Renal pelvis (tissue), 4 donors: ENCODE data around the gene TNC. TPM values are rescaled to one million over a fixed set of nuclear protein-coding genes. Genes with fewer than 3 reads are reported as not detected.
A peak's percentile ranks its signal among the peaks of the same experiment; 100 is the strongest.

Source experiments
- DNase-seq: peaks from one replicate; pipeline ENCODE4 v3.0.0-alpha.2; 2013
- polyA plus RNA-seq, 3 donors: library from polyadenylated mRNA; unstranded; fragments of 120-200 nt; gene quantifications; one replicate each; pipeline ENCODE4 v1.2.1, GENCODE V29; 2013; ENCODE audit not compliant: insufficient read length in 3 of 3

The TNC gene
- polyA plus RNA-seq, 3 donors: 326 to 403 (median 331) TPM

DNA sequence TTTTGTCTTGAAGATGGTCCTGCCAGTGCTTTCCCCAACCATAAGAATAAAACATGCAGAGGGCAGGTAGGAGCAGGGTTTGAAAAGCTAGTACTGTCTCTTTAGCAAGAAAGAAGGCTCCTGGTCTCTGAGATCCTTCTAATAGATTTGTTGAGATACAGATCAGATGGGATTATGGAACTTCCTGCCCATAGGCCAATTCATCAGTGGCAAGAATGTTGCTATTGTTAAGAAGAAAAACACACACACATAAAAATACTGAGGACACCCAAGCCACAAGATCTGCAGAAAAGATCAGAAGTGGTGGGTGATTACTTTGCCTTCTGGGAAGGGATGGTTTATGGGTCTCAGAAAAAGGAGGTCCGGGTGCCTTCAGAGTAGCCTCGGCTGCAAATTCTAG is 59.8 kb downstream of the TNC start:
- no peak for DNase-seq

DNA sequence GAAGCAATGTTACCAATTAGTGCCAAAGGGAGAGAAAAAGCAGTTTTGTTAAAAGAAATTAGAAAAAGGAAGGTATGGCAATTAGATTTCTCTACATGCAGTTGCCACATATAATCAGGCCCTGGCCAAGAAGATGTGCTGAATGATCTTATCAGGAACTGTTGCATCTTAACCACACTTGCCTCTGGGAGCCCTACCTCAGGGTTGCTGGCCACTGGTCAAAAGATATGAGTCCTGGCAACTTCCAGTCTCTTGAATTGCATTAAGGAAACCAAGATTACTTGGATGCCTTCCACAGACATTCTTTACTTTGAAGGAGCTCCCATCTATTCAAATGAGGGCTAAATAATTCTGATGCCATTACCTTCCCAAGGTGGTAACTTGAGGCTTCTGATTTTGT is 60.4 kb downstream of the TNC start:
- DNase-seq: no peak

DNA sequence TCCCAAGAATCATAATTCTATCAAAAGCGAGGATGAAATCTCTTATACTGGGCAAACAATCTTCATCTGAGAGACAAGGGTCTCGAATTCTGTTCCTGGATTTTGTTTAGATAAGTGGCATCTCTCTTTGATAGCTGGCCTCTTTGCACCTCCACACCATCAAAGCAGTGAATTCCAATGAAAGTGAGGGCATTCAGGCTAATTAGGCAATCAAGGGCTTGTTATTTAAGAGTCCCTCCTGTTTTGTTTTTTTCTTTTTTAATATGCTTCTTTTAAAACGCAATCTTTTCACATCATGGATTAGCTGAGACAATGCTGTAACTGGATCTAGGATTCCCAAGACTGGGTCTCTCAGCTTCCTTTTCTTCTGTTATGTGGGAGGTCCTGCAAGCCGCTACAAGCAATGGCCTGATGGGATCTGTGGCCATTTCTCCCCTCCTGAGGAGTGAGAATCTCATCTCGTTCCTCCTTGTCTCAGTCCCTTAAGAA is 67.9 kb downstream of the TNC start:
- DNase-seq: no peak

DNA sequence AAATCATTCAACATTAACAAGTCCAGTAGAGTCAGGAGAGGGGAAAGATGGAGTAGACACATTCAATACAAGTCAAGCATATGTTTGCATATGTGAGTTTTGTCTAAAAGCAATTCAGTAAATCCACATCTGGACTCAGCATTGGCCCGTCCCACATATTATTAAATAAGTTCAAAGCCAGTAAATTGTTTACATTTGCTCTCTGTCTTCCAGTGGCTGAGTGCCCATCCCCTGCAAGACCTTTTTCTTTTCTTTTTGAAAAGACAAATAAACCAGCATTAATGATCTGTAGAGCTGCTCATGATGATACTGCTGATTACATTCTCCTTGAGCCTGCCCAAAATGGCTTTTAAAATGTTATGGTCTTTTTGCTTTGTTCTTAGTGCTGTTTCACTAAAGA is 71.1 kb downstream of the TNC start:
- DNase-seq: no peak

DNA sequence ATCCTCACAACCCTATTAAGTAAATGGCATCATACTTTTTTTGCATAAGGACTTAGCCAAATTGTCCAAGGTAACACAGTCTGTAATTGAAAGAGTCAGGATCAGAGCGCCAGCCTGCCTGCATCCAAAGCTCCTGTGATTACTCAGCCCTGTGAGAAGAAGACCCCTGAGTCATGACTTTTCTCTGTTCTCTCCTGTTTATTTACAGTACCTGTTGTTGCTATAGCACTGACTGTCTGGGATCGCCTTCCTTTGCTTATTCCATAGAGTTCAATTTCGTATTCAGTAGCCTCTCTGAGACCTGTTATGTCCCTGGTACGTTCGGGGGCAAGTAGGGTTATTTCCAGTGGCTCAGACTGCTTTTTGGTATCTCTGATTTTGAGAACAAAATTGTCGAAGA is 71.8 kb downstream of the TNC start:
- no peak for DNase-seq

DNA sequence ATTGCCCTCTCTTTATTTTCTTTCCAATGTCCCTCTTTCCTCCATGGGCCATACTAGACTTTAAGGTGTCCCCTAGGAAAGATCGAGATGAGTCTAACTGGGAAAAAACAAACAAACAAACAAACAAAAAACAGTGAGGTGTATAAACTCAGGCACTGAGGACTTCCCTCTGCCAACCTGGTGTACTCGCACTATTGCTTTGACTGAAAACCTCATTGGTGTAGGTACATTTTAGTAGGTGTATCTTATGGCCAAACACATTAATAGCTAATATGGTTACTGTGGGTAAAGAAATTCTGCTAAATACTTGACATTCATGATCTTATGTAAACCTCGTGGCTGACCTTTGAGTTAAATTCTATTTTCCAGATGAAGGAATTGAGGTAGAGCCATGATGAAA is 74.3 kb downstream of the TNC start:
- no peak for DNase-seq

DNA sequence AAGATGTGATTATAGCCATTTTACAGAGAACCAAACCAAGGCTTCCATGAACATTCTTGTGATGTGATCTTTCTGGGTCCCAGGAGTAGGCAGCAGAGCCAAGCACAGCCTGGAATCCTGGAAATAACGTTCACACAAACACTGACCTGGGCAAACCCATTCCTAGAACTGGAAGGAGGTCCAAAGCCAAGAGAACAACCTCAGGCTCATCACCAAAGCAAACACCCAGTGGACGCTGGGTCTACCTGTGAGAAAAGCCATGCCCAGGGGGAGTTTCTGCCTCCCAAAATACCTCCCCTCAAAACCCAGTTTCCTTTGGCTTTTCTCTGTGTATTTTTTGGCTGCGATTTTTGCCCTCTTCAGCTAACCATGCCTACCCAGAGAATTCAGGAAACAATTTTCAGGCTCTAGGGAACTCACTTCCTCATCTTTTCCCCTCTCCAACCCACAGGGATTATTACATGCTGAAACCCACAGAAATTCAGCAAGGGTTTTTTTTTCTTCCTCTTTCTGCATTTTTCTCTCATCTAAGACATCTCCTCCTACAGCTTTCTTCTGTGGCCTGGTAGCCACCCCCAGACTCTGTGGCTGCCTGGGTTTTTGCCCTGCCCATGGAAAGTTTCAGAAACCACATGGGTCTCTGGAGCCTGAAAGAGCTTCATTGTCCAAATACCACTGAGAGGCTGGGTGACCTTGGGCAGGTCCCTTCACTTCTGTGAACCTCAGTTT is 75.0 kb downstream of the TNC start:
- no peak for DNase-seq

DNA sequence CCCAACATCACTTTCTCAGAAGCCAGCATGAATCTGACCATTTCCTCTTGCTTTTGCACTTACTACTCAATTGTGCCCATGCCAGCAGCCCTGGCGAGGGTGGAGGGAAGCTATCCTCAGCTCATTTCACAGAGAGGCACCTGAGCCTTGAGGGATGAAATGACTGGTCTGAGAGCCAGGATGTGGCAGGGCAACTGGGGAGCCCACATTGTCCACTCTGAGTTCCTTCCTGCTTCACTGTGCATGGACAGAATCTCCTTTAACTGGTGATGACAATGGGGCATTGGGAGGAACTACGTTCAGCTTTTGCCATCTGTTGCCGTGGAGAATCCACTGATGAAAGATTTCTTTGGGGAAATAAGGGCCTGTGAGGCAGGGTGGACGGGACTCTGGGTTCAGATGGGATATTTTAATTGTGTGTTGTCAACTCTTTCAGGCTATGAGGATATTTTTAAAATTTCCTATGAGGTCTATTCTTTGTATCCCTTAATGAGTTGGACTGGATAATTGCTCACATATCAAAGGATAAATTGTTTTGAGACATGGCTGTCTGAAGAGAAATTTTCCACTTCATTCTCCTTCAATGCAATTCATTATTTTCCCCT is 78.3 kb downstream of the TNC start:
- no peak for DNase-seq

DNA sequence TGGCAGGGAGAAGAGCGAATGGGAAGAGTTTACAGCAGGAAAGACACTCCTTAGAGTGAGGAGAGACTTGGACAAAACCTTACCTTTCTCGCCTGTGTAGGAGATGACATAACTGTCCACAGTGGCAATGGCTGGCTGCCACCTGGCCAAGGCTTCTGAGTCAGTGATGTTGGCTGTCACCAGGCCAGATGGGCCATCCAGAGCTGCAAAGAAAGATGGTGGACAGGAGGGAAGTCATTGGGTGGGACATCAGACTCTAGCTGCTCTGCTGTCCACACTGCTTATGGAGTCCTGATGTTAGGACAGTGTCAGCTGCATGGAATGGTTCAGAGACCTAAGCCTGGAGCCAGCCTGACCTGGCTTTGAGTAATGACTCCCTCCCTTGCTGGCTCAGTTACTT is 79.8 kb downstream of the TNC start:
- DNase-seq: no peak

DNA sequence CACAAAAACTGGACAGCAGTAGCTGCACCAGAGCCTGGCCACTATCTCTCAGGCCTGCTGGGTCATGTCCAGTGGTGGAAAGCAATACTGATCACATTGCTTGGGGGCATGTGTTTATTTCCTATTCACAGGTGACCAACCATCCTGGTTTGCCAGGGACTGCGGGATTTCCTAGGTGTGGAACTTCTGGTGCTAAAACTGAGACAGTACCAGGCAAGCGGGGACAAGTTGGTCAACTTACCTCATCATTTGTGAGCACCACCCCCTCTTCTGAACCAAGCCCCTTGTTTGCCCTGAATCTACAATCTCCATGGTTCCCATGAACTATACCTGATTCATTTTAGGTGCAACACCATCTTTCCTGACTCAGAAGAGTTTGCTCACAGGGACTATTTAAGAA is 81.3 kb downstream of the TNC start:
- no peak for DNase-seq

DNA sequence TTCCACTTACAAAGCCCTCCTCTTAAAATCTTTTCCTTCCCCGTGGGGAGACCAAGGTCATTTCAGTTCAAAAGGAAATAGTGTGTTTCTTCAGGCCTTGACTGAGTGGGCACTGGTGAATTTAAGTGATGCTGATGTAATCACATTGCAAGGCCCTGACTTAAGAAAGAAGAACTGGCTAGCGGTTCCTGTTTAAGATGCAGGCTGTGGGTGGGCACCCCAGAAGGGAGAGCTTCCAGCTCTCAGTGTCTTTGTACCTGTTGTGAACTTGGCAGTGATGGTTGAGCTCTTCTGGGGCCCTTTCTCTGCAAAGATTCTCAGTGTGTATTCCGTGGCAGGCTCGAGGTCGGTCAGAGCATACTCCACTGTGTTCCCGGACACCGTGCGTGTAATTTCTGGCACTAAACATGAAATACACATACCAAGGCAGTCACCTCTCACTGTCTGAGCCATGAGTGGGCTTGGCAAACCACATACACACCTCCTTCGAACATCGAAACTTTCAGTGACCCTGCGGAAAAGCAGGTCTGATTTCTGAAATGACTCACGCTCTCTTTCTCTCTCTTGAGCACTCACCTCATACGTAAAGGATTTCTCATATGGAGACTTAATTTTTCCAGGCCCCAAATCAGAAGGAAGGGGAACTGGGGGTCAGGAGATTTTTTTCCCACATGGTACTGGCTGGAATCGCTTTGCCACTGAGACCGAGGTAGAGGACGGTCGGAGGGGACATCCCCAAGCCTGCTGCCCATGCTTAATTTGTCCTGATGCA is 81.9 kb downstream of the TNC start:
- no peak for DNase-seq

DNA sequence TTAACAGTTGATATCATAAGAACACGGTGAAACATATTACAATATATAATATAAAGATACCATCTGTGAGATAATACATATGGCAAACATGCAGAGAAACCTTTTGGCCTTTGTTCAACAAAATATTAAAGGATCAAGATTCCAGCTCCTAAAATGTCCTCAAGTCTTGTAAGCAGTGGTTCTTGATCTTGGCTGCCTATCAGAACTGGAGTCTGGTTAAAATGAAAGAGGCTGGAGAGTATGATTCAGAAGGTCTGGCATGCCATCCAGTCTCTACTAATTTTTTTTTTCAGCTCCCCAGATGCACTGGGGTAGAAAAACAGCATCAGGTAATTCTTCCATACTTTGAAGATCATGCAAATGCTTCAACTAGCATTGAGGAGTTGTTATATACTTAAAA is 83.2 kb downstream of the TNC start:
- DNase-seq: no peak

DNA sequence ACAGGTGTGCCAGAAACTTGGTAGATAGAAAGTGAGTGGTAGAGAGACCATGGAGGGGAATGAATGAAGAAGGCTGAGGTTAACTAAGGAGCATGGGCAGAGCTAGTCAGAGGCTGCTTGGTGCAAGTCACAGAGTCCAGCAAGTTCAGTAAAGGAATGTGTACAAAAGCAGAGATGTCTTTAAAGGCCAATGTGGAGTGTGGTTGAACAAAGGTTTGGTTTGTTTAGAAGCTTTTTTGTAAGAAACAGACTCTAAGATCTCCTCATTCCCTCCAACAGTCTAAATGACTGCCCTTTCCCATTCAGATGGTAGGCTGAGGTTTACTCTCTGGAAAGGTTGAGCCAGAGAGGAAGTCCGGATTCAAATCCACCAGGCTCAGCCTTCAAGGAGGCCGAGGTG is 84.2 kb downstream of the TNC start:
- DNase-seq: no peak

DNA sequence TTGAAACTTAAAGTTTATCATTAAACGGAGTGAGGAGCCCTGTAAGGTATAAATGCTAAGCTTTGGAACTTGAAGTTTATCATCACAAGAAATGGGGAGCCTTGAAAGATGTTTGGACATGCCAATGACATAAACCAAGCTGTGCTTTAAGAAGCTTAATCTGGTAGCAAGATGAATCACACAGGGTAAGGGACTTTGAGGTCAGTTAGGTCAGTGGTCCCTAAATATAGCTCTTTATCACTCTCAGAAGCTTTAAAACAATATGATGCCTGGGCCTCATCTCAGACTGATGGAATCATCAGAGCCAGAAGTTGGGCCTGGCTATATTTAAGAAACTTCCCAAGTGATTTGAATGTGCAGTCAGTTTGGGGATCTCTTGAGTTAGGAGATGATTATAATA is 85.7 kb downstream of the TNC start:
- DNase-seq: no peak

DNA sequence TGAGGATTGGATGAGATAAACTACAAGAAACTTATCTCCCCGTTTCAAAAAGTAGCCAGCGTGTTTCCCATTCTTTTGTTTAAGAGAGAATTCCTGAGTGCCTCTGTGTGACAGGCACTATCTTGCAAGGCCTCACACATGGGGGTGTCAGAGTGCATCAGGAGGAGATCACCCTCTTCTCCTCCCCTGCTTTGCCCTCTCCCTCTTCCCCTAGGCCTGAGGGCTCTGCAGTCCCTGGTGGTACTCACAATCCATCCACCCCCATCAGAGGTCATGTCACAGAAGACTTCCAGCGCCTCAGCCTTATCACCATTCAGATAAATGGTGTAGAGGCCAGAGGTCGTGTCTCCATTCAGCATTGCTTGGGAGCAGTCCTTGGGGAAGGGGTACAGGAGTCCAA is 88.0 kb downstream of the TNC start:
- no peak for DNase-seq

DNA sequence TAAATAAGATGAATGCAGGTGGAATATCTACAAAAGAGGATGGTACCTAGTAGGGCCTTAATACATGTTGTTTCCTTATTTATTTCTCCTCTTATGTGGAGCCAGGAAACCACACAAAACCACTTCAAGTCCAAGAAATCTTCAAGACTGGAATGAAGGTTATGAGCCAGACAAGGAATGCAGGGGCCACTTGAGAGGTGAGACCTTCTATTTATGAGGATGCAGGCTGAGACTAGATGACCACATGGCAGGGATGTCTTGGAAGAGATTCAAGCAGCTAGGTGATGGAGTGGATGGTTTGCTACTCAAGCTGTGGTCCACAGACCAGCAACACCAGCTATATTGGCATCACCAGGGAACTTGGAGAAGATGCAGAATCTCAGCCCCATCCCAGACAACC is 92.2 kb downstream of the TNC start:
- no peak for DNase-seq

DNA sequence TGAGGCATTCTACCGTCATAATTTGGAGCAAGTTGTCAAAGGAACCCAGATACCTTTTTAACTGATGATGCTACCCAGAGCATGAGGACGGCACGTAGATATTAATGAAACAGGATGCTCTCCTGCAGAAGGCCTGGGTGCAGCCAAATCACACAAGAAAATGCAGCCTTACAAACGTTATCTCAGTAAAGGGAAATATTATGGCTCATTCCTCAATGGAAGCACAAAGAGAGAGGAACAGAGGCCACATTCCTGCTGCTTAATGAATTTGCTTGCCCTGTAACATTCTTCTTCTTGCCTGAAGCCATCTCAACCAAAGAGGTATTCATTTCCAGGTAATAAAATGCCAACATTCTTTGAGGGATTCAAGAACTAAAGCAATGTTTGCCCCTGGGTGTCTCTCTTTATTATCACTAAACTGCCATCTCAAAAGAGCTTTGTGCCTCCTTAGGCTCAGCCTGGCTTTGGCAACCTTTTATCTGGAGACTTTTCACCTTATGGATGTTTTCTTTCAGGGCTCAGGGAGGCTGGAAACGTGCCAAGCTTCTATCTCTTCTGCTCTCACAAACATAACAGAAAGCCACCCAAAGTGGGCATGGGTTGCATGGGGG is 92.9 kb downstream of the TNC start:
- DNase-seq: no peak

DNA sequence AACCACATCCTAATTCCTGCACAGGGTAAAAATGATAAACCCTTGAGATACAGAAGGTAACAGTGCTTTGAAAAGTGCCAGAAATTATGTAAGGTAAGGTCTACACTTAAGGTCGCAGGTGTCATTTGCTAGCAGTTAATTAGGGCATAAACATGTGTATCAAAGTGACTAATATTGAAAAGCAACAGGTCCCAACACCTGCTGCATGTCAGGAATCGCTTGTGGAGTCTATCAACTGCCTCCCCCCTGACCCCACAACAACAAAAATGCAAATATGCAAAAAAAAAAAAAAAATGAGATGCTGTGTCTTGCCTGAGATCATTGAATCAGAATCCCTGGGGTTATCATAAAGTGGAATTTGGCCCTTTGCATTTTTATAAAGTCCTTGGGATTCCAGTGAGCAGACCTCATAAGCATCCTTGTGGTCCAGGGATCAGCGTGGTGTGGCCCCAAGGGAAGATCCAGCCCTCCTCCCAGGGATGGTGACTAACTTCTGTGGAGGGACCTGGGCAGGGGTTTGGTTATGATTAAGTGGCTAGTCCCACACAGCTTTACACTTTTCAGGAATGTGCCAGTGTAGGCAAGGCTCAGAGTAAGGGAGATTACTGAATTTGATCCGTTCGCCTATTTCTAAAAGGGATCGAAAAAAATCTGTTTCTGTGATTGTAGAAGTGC is 95.1 kb downstream of the TNC start:
- no peak for DNase-seq

DNA sequence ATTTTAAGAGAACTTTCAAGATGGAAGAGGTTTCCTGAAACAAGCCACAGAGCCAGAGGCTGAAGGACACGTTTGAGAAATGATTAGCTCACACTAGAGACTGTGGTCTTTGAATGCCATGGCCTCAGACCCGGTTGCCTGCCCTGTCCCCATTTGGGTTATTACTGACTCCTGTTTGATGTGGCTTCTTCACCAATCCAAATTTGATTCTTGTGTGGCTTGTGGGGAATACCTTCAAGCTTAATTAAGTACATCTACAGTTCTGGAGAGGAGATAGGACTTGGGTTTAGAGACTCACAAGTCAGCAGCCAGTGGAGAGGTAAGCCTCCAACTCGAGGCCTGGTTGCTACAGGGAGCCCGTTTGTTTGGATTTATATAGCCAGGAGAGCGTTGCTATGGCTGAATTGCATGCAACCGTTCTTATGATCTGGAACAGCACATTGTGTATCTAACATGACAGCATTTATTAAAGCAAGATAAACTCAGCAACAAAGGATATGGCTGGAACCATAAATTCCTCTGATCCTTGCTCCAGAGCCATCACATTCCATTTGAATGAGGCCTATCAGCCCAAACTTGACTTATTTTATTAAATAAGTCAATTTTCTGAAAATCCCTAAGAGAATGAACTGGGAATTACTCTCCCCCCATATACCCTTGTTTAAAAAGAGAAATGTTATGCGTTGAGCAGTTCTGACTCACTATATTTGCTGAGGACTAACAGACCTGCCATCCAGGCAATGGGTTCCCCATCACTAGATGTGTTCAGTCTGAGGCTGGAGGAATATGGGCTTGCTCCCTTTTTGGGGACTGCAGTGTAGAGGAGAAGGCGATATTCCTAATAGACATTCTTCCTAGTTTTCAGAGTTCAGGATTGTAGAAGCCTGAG is 99.2 kb downstream of the TNC start:
- peak; percentile 12 for DNase-seq

DNA sequence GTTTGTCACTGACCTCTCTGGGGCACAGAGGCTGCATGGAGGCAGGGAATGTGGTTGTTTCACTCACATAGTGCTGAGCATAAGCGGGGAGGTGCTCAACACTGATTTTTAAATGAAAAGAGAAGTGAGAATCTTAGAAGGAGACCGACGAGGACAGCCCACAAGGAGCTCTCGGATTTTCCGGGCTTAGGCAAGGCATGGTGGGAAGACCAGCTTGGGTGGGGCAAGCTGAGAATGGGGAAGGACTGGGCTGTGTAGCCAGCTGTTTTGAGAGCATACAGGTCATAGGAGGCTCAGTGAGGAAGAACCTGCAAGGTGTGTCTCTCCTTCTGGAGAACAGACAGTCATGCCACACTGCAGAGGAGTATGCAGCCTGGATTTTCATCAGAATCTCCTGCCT is 101.6 kb downstream of the TNC start:
- no peak for DNase-seq

DNA sequence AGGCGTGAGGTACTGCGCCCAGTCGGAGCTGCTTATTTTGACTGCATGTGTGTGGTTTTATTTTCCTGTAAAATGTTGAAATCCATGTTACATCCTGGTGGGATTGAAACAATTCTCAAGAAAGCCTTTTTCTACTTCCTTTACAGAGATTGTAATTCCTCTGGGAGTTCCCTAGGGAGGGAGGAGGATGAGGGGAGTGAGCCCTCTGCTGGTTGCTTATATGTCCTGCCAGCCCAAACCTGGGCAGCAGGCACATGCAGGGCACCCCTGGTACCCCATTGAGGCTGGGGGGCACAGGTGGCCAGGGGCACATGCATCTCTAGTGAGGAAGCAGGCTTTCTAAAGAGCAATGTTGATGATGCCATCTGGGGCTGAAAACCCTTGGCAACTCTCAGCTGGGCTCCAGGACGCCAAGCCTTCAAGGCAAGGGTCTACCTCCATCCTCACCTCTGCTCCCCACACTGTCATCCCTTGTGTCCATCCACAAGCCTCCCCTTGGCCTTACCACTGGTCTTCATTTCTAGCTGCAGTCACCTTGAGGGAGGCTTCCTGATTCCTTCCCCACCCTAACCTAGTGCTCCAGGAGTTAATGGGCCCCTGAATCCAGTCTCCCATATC is 102.8 kb downstream of the TNC start:
- DNase-seq: no peak
